Stimulated activated CD8-positive, alpha-beta memory T cell treated with anti-CD3 and anti-CD28 coated beads, Interleukin-2, amount 100 ng/mL, for 1 hour (primary cell): ENCODE data around the gene FTO.

Experiments
- DNase-seq, 2 donors: peaks; one replicate each; pipeline ENCODE4 v3.0.0-alpha.2; 2020; ENCODE audit warnings: low read depth in 2 of 2

Gene FTO

GRCh38 chr16:53708490-53708889 lies 4.5 kb downstream of the FTO start:
- no peak for DNase-seq

GRCh38 chr16:53711390-53711789 lies 7.4 kb downstream of the FTO start:
- DNase-seq, result no peak

- no peak for DNase-seq
Measured at GRCh38 chr16:53712065-53712464, 8.1 kb downstream of the FTO start.

GRCh38 chr16:53713403-53714204 lies 9.6 kb downstream of the FTO start:
- DNase-seq, result no peak

- DNase-seq, result no peak
Measured at GRCh38 chr16:53714205-53715022, 10.5 kb downstream of the FTO start.

GRCh38 chr16:53715023-53715384 lies 11.0 kb downstream of the FTO start:
- no peak for DNase-seq

GRCh38 chr16:53717577-53717976 lies 13.6 kb downstream of the FTO start:
- no peak for DNase-seq

- DNase-seq, result no peak
Measured at GRCh38 chr16:53721017-53721416, 17.1 kb downstream of the FTO start.

- DNase-seq, result no peak
Measured at GRCh38 chr16:53726625-53727024, 22.7 kb downstream of the FTO start.

GRCh38 chr16:53730693-53731092 lies 26.7 kb downstream of the FTO start:
- no peak for DNase-seq

- DNase-seq, result no peak
Measured at GRCh38 chr16:53732296-53732929, 28.5 kb downstream of the FTO start.

- DNase-seq, result no peak
Measured at GRCh38 chr16:53734908-53735307, 31.0 kb downstream of the FTO start.

- no peak for DNase-seq
Measured at GRCh38 chr16:53736297-53736696, 32.3 kb downstream of the FTO start.

GRCh38 chr16:53737552-53737951 lies 33.6 kb downstream of the FTO start:
- no peak for DNase-seq

GRCh38 chr16:53740476-53740875 lies 36.5 kb downstream of the FTO start:
- DNase-seq, result no peak

GRCh38 chr16:53740933-53741531 lies 37.1 kb downstream of the FTO start:
- DNase-seq, result no peak

- no peak for DNase-seq
Measured at GRCh38 chr16:53741546-53741945, 37.6 kb downstream of the FTO start.

GRCh38 chr16:53743149-53743566 lies 39.2 kb downstream of the FTO start:
- DNase-seq, result no peak

GRCh38 chr16:53744449-53744848 lies 40.5 kb downstream of the FTO start:
- DNase-seq, result no peak

GRCh38 chr16:53745086-53745485 lies 41.1 kb downstream of the FTO start:
- no peak for DNase-seq

GRCh38 chr16:53745753-53746266 lies 41.9 kb downstream of the FTO start:
- DNase-seq, result no peak

- DNase-seq, result no peak
Measured at GRCh38 chr16:53752560-53752959, 48.6 kb downstream of the FTO start.
